A549 (cell line): Measurements from ENCODE around the gene IGIP. TPM values are rescaled to one million over a fixed set of nuclear protein-coding genes. Genes with fewer than 3 reads are reported as not detected.

Source experiments
- ATAC-seq, 2 experiments: fragments of 200-7000 bp in 1 of 2; fragments of >200 bp in 1 of 2; cut with Nextera tagmentation in 1 of 2; cut with Tn5 transposase in 1 of 2; 3 replicates each; pipeline versions ENCODE4 v1.8.0 to v1.9.1; 2018 to 2020; ENCODE audit warnings: mild to moderate bottlenecking in 1 of 2, moderate library complexity in 1 of 2
- CTCF ChIA-PET: fragments of 300-600 bp; sonication (Branson Sonifier 250); formaldehyde crosslinking; extraction: SDS; loops from one replicate; lab custom pipeline; 2021; ENCODE audit warnings: antibody characterized with exemption, inconsistent platforms; lab: Yijun Ruan, JAX
- POLR2A ChIA-PET: fragments of 350-600 bp; formaldehyde crosslinking; extraction: SDS; loops from one replicate; lab custom pipeline; 2021; ENCODE audit warnings: antibody characterized with exemption, inconsistent platforms; lab: Yijun Ruan, JAX
- DNase-seq, 2 experiments: peaks; one replicate each; pipeline versions ENCODE4 v3.0.0 to v3.0.0-alpha.2; 2011 to 2016; ENCODE audit warnings: low read depth in 1 of 2, low spot score in 1 of 2
- FAIRE-seq: peaks from 2 replicates; lab custom pipeline; 2011; peaks lifted over from hg19 to GRCh38; lab: Jason Lieb, UNC
- H3K27ac ChIP-seq, 2 experiments: fragments of >200 bp; sonication (Bioruptor Twin); formaldehyde crosslinking; 3 replicates each; pipeline ENCODE4 v1.5.1; 2016 to 2017
- H3K4me1 ChIP-seq: fragments of >200 bp; sonication (Bioruptor Twin); formaldehyde crosslinking; 3 replicates; pipeline ENCODE4 v1.6.1; 2016
- H3K4me2 ChIP-seq: fragments of >200 bp; sonication (Bioruptor Twin); formaldehyde crosslinking; 3 replicates; pipeline ENCODE4 v1.6.1; 2016
- H3K4me3 ChIP-seq: fragments of >200 bp; sonication (Bioruptor Twin); formaldehyde crosslinking; 3 replicates; pipeline ENCODE4 v1.5.1; 2016
- H3K9me3 ChIP-seq: fragments of >200 bp; sonication (Bioruptor Twin); formaldehyde crosslinking; 3 replicates; pipeline ENCODE4 v1.6.1; 2016
- CBX2 ChIP-seq: fragments of 200-600 bp; sonication (generic); IDR thresholded peaks from 2 replicates; pipeline ENCODE4 v1.6.1; 2016; ENCODE audit warnings: low read depth, mild to moderate bottlenecking, borderline replicate concordance
- CEBPB ChIP-seq, 2 experiments: fragments of >200 bp in 1 of 2; sonication (Bioruptor Twin) in 1 of 2; formaldehyde crosslinking in 1 of 2; IDR thresholded peaks; 2 replicates each; pipeline ENCODE4 v1.6.1; 2012 to 2016
- CHD4 ChIP-seq: fragments of 200-600 bp; sonication (generic); IDR thresholded peaks from 2 replicates; pipeline ENCODE4 v1.6.1; 2016; ENCODE audit warnings: antibody characterized with exemption, mild to moderate bottlenecking, borderline replicate concordance
- EHMT2 ChIP-seq: fragments of 200-600 bp; sonication (generic); IDR thresholded peaks from 2 replicates; pipeline ENCODE4 v1.6.1; 2016; ENCODE audit warnings: antibody characterized with exemption, low read depth, mild to moderate bottlenecking, moderate library complexity
- ESRRA ChIP-seq: fragments of 150-350 bp; IDR thresholded peaks from 2 replicates; pipeline ENCODE4 v1.6.1; 2014; ENCODE audit warnings: mild to moderate bottlenecking, low read length, borderline replicate concordance
- FOSB ChIP-seq: fragments of 250-450 bp; sonication (Bioruptor Pico); IDR thresholded peaks from 2 replicates; pipeline ENCODE4 v1.5.0; 2020; ENCODE audit warnings: mild to moderate bottlenecking, moderate library complexity
- FOSL2 ChIP-seq, 2 experiments: fragments of 450-650 bp in 1 of 2; fragments of >200 bp in 1 of 2; sonication (Bioruptor Twin) in 1 of 2; formaldehyde crosslinking; IDR thresholded peaks; 2 replicates each; pipeline versions ENCODE4 v1.5.0 to v1.6.1; 2016 to 2020; ENCODE audit warnings: mild to moderate bottlenecking in 1 of 2, moderate library complexity in 1 of 2
- FOXS1 ChIP-seq: fragments of 250-450 bp; sonication (Bioruptor Pico); IDR thresholded peaks from 2 replicates; pipeline ENCODE4 v1.5.0; 2020; ENCODE audit warnings: mild to moderate bottlenecking, moderate library complexity
- HDAC2 ChIP-seq: fragments of 200-600 bp; sonication (generic); IDR thresholded peaks from 2 replicates; pipeline ENCODE4 v1.6.1; 2016
- HEYL ChIP-seq: fragments of 250-450 bp; sonication (Bioruptor Pico); IDR thresholded peaks from 2 replicates; pipeline ENCODE4 v1.8.0; 2021; ENCODE audit warnings: mild to moderate bottlenecking, moderate library complexity
- HOXB13 ChIP-seq: fragments of 250-450 bp; sonication (Bioruptor Pico); IDR thresholded peaks from 2 replicates; pipeline ENCODE4 v1.5.0; 2020; ENCODE audit warnings: low read depth, mild to moderate bottlenecking, moderate library complexity
- MAX ChIP-seq: IDR thresholded peaks from 2 replicates; pipeline ENCODE4 v1.6.1; 2012
- MAZ ChIP-seq: fragments of 150-350 bp; IDR thresholded peaks from 2 replicates; pipeline ENCODE4 v1.6.1; 2014; ENCODE audit warnings: antibody characterized with exemption, low read depth, low read length, borderline replicate concordance
- NR3C1 ChIP-seq: fragments of >200 bp; sonication (Bioruptor Twin); formaldehyde crosslinking; IDR thresholded peaks from 3 replicates; pipeline ENCODE4 v1.6.1; 2017
- PHF8 ChIP-seq: fragments of 200-600 bp; sonication (generic); IDR thresholded peaks from 2 replicates; pipeline ENCODE4 v1.6.1; 2016; ENCODE audit warnings: low read depth, mild to moderate bottlenecking, antibody characterized with exemption, moderate library complexity, borderline replicate concordance
- RCOR1 ChIP-seq: fragments of 150-350 bp; IDR thresholded peaks from 2 replicates; pipeline ENCODE4 v1.6.1; 2014; ENCODE audit warnings: antibody characterized with exemption, low read length, low read depth
- RNF2 ChIP-seq: fragments of 200-600 bp; sonication (generic); IDR thresholded peaks from 2 replicates; pipeline ENCODE4 v1.6.1; 2016; ENCODE audit warnings: low read depth, mild to moderate bottlenecking, antibody characterized with exemption, moderate library complexity, borderline replicate concordance
- SMC3 ChIP-seq: fragments of >200 bp; sonication (Bioruptor Twin); formaldehyde crosslinking; IDR thresholded peaks from 3 replicates; pipeline ENCODE4 v1.6.1; 2018; ENCODE audit warnings: inconsistent platforms
- SREBF2 ChIP-seq: fragments of 450-650 bp; IDR thresholded peaks from 2 replicates; pipeline ENCODE4 v1.6.1; 2014; ENCODE audit warnings: mild to moderate bottlenecking, moderate library complexity
- TP53 ChIP-seq: fragments of 250-450 bp; sonication (Bioruptor Pico); IDR thresholded peaks from 2 replicates; pipeline ENCODE4 v1.5.0; 2021; ENCODE audit warnings: mild to moderate bottlenecking, moderate library complexity
- USF2 ChIP-seq: fragments of 450-650 bp; IDR thresholded peaks from 2 replicates; pipeline ENCODE4 v1.6.1; 2014; ENCODE audit warnings: antibody characterized with exemption
- ZFP36 ChIP-seq: fragments of 450-650 bp; IDR thresholded peaks from 2 replicates; pipeline ENCODE4 v1.6.1; 2014; ENCODE audit warnings: borderline replicate concordance; ENCODE audit not compliant: partially characterized antibody
- ZNF302 ChIP-seq: fragments of 250-450 bp; sonication (Bioruptor Pico); IDR thresholded peaks from 2 replicates; pipeline ENCODE4 v1.9.0; 2021; ENCODE audit warnings: inconsistent platforms, mild to moderate bottlenecking, moderate library complexity
- WGBS: methylation state at CpG from one replicate; pipeline ENCODE4 v1.1.6; 2017; ENCODE audit errors: missing lambda C conversion rate; 5-methylcytosine and 5-hydroxymethylcytosine counted together
- polyA plus RNA-seq, 4 experiments: library from polyadenylated mRNA; depleted of rRNA in 3 of 4; stranded (reverse); fragments of >200 nt; fragmentation: RNase III in 1 of 4; extraction: RNeasy Plus Mini Kit Qiagen cat#74134 plus additional on column Dnase treatment in 1 of 4; gene quantifications; 2 replicates in 3 of 4; 3 replicates in 1 of 4; pipeline ENCODE4 v1.2.3, GENCODE V29; 2011 to 2017
- TF ChIP-seq, protein P1 (sequence below): fragments of >200 bp; sonication (Bioruptor Twin); formaldehyde crosslinking; IDR thresholded peaks from 3 replicates; pipeline ENCODE4 v1.5.1; 2016
- TF ChIP-seq, protein P2 (sequence below): IDR thresholded peaks from 2 replicates; pipeline ENCODE4 v1.6.1; 2012
- TF ChIP-seq, protein P3 (sequence below): fragments of 200-600 bp; sonication (generic); IDR thresholded peaks from 2 replicates; pipeline ENCODE4 v1.6.1; 2016; ENCODE audit warnings: antibody characterized with exemption, mild to moderate bottlenecking, moderate library complexity
- TF ChIP-seq, protein P4 (sequence below): fragments of 250-450 bp; sonication (Bioruptor Pico); IDR thresholded peaks from 2 replicates; pipeline ENCODE4 v1.5.0; 2020; ENCODE audit warnings: low read depth, mild to moderate bottlenecking, moderate library complexity

IGIP gene
- polyA plus RNA-seq, 2 of the 4 experiments (the other 2 are of a cell fraction), result 0.81 to 1.6 TPM

- TF ChIP-seq RCOR1 (no peak), RNF2 (no peak), MAX (no peak), TP53 (no peak)
- TF ChIP-seq, protein P1, sequence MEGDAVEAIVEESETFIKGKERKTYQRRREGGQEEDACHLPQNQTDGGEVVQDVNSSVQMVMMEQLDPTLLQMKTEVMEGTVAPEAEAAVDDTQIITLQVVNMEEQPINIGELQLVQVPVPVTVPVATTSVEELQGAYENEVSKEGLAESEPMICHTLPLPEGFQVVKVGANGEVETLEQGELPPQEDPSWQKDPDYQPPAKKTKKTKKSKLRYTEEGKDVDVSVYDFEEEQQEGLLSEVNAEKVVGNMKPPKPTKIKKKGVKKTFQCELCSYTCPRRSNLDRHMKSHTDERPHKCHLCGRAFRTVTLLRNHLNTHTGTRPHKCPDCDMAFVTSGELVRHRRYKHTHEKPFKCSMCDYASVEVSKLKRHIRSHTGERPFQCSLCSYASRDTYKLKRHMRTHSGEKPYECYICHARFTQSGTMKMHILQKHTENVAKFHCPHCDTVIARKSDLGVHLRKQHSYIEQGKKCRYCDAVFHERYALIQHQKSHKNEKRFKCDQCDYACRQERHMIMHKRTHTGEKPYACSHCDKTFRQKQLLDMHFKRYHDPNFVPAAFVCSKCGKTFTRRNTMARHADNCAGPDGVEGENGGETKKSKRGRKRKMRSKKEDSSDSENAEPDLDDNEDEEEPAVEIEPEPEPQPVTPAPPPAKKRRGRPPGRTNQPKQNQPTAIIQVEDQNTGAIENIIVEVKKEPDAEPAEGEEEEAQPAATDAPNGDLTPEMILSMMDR, result no peak
- TF ChIP-seq, all 56 proteins: peak for 0
Measured at GRCh38 chr5:140084541-140084940, 41.2 kb upstream of the IGIP start (continued).

DNA sequence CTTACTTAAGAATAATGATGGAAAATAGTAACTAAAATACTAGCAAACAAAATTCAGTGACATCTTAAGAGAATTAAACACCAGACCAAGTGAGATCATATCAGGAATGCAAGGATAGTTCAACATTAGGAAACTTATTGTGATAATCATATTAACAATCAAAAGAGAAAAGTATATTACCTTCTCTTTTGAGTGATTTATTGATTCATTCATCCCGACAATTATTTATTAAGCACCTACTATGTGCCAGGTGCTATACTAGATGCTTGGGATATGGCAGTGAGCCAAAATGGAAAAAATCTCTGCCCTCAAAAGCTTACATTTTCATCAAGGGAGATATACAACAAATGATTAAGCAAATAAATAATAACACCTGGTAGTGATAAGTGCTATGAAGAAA lies 35.5 kb upstream of the IGIP start:
- Histone ChIP-seq H3K4me1 (no peaks in the 10 kb centered on the region), H3K9me3 (peaks cover 27% of the 10 kb centered on the region), H3K4me2 (no peak overlapping the region), H3K4me3 (no peak overlapping the region), H3K27ac (no peak overlapping the region)
- DNase-seq (no peak), ATAC-seq (no peak), FAIRE-seq (no peak)
- CTCF ChIA-PET, result interaction anchor here (0.8 kb wide), 1 partner anchor 54 kb away, joined by 3 read pairs; no protein-coding TSS in a partner anchor
- POLR2A ChIA-PET, result no interaction called here
- 2% methylated on average over 1 of the region's 1 CpG for WGBS
- TF ChIP-seq EHMT2, result no peak
- no peak for TF ChIP-seq SMC3
- no peak for TF ChIP-seq FOXS1 (CRISPR knock-in tag)
- no peak for TF ChIP-seq USF2
- TF ChIP-seq MAZ, result no peak
- no peak for TF ChIP-seq CHD4
- TF ChIP-seq NR3C1, result no peak
- TF ChIP-seq, protein P2, sequence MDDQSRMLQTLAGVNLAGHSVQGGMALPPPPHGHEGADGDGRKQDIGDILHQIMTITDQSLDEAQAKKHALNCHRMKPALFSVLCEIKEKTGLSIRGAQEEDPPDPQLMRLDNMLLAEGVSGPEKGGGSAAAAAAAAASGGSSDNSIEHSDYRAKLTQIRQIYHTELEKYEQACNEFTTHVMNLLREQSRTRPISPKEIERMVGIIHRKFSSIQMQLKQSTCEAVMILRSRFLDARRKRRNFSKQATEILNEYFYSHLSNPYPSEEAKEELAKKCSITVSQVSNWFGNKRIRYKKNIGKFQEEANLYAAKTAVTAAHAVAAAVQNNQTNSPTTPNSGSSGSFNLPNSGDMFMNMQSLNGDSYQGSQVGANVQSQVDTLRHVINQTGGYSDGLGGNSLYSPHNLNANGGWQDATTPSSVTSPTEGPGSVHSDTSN, result no peak
- no peak for TF ChIP-seq HDAC2
- TF ChIP-seq ZNF302 (CRISPR knock-in tag), result no peak
- no peak for TF ChIP-seq SREBF2
- TF ChIP-seq ZFP36, result no peak
- no peak for TF ChIP-seq HOXB13 (CRISPR knock-in tag)
- TF ChIP-seq CBX2, result no peak
- TF ChIP-seq RNF2, result no peak
- TF ChIP-seq FOSL2 (IDR thresholded peaks at IDR 0.05), result no peak
- no peak for TF ChIP-seq FOSL2 (CRISPR knock-in tag; IDR thresholded peaks at IDR 0.05)
- no peak for TF ChIP-seq ESRRA
- TF ChIP-seq, all 56 proteins: peak for 0

- ChIA-PET POLR2A (no interaction called here), CTCF (interaction anchor here (1.3 to 1.5 kb wide), 2 partner anchors 11 to 19 kb away, joined by 3 to 4 read pairs; no protein-coding TSS in a partner anchor)
- H3K4me2 ChIP-seq, result no peak overlapping the region
- H3K9me3 ChIP-seq, result peaks cover 27% of the 10 kb centered on the region
- no peak for DNase-seq
- no peak overlapping the region for H3K27ac ChIP-seq
- no peaks in the 10 kb centered on the region for H3K4me1 ChIP-seq
- H3K4me3 ChIP-seq, result no peak overlapping the region
- no peak for ATAC-seq
- WGBS, result 2% methylated on average over 1 of the region's 1 CpG
- FAIRE-seq, result no peak
- TF ChIP-seq CHD4 (no peak), PHF8 (no peak), FOSB (no peak), RNF2 (no peak), CEBPB (IDR thresholded peaks at IDR 0.05) (no peak), HEYL (CRISPR knock-in tag) (no peak), SREBF2 (no peak), USF2 (no peak), TP53 (no peak), NR3C1 (no peak), ZNF302 (CRISPR knock-in tag) (no peak)
- TF ChIP-seq, protein P3, sequence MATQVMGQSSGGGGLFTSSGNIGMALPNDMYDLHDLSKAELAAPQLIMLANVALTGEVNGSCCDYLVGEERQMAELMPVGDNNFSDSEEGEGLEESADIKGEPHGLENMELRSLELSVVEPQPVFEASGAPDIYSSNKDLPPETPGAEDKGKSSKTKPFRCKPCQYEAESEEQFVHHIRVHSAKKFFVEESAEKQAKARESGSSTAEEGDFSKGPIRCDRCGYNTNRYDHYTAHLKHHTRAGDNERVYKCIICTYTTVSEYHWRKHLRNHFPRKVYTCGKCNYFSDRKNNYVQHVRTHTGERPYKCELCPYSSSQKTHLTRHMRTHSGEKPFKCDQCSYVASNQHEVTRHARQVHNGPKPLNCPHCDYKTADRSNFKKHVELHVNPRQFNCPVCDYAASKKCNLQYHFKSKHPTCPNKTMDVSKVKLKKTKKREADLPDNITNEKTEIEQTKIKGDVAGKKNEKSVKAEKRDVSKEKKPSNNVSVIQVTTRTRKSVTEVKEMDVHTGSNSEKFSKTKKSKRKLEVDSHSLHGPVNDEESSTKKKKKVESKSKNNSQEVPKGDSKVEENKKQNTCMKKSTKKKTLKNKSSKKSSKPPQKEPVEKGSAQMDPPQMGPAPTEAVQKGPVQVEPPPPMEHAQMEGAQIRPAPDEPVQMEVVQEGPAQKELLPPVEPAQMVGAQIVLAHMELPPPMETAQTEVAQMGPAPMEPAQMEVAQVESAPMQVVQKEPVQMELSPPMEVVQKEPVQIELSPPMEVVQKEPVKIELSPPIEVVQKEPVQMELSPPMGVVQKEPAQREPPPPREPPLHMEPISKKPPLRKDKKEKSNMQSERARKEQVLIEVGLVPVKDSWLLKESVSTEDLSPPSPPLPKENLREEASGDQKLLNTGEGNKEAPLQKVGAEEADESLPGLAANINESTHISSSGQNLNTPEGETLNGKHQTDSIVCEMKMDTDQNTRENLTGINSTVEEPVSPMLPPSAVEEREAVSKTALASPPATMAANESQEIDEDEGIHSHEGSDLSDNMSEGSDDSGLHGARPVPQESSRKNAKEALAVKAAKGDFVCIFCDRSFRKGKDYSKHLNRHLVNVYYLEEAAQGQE, result no peak
- TF ChIP-seq, protein P4, sequence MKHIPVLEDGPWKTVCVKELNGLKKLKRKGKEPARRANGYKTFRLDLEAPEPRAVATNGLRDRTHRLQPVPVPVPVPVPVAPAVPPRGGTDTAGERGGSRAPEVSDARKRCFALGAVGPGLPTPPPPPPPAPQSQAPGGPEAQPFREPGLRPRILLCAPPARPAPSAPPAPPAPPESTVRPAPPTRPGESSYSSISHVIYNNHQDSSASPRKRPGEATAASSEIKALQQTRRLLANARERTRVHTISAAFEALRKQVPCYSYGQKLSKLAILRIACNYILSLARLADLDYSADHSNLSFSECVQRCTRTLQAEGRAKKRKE (CRISPR knock-in tag), result no peak
Measured at GRCh38 chr5:140093179-140093578, 32.6 kb upstream of the IGIP start.
